OCI-LY7 (cell line): ENCODE measurements around the gene CAPZB.

Source experiments
- CTCF ChIP-seq: fragments of 200-600 bp; sonication (generic); conservative IDR thresholded peaks from 2 replicates; pipeline ENCODE4 v1.5.1; 2014; ENCODE audit warnings: mild to moderate bottlenecking, antibody characterized with exemption, low read length, moderate library complexity, mixed read lengths
- EZH2phosphoT487 ChIP-seq: fragments of 200-600 bp; sonication (generic); IDR thresholded peaks from 2 replicates; pipeline ENCODE4 v1.6.1; 2018; ENCODE audit warnings: low read depth, borderline replicate concordance, mild to moderate bottlenecking, mixed run types, antibody characterized with exemption, low read length, moderate library complexity, mixed read lengths

- TF ChIP-seq CTCF, result no peak
- TF ChIP-seq EZH2phosphoT487, result no peak
Measured at GRCh38 chr1:19461220-19461554, 24.2 kb downstream of the CAPZB start.
